OCI-LY3 (cell line): ENCODE measurements around the gene FBXL13.
"Not testable (repeated sequence)": the region's sequence is repeated elsewhere in the genome, so short reads cannot be mapped to it uniquely, and the experiment has no call there.

Source experiments
- H2AFZ ChIP-seq: fragments of 200-600, 300-600 bp; shearing (Covaris generic); 2 replicates; pipeline ENCODE4 v1.6.0; 2014; ENCODE audit warnings: antibody characterized with exemption, low read depth, low read length
- H3K27ac ChIP-seq: fragments of 200-600, 300-600 bp; sonication (generic); 2 replicates; pipeline ENCODE4 v1.5.1; 2014; ENCODE audit warnings: mild to moderate bottlenecking, low read length, moderate library complexity, mixed read lengths
- H3K27me3 ChIP-seq: fragments of 200-600, 300-600 bp; sonication (generic); 2 replicates; pipeline ENCODE4 v1.6.1; 2014; ENCODE audit warnings: low read depth, low read length, mixed read lengths
- H3K36me3 ChIP-seq: fragments of 200-600, 300-600 bp; sonication (generic); replicated peaks from 2 replicates; pipeline ENCODE3; 2014; ENCODE audit warnings: low read depth, low read length, mixed read lengths
- H3K4me1 ChIP-seq: fragments of 300-600, 200-600 bp; sonication (generic); 2 replicates; pipeline ENCODE4 v1.6.1; 2014; ENCODE audit warnings: low read length, mixed read lengths
- H3K4me2 ChIP-seq: fragments of 200-600, 300-600 bp; sonication (generic); 2 replicates; pipeline ENCODE4 v1.6.1; 2014; ENCODE audit warnings: low read length, mixed read lengths
- H3K4me3 ChIP-seq: fragments of 300-600, 200-600 bp; sonication (generic); 2 replicates; pipeline ENCODE4 v1.5.1; 2014; ENCODE audit warnings: antibody characterized with exemption, mild to moderate bottlenecking, low read length, moderate library complexity
- H3K79me2 ChIP-seq: fragments of 300-600, 200-600 bp; shearing (Covaris generic); 2 replicates; pipeline ENCODE4 v1.6.1; 2014; ENCODE audit warnings: mild to moderate bottlenecking, low read length, mixed read lengths
- H3K9ac ChIP-seq: fragments of 300-600, 200-600 bp; shearing (Covaris generic); 2 replicates; pipeline ENCODE4 v1.6.0; 2014; ENCODE audit warnings: mild to moderate bottlenecking, low read length, moderate library complexity
- H3K9me3 ChIP-seq: fragments of 200-600, 300-600 bp; shearing (Covaris generic); 2 replicates; pipeline ENCODE4 v1.6.1; 2014; ENCODE audit warnings: low read length, mixed read lengths; ENCODE audit not compliant: insufficient read depth
- H4K20me1 ChIP-seq: fragments of 200-600, 300-600 bp; sonication (generic); 2 replicates; pipeline ENCODE4 v1.6.1; 2016; ENCODE audit warnings: low read length, mixed read lengths; ENCODE audit not compliant: insufficient read depth
- EZH2phosphoT487 ChIP-seq: fragments of 200-600 bp; shearing (Covaris generic); IDR thresholded peaks from 2 replicates; pipeline ENCODE4 v1.6.1; 2018; ENCODE audit warnings: antibody characterized with exemption, mixed run types, low read depth
- TF ChIP-seq, protein P1 (sequence below): fragments of 200-600, 300-600 bp; sonication (generic); IDR thresholded peaks from 2 replicates; pipeline ENCODE4 v1.5.1; 2014; ENCODE audit warnings: antibody characterized with exemption, low read length, low read depth

The FBXL13 gene

DNA sequence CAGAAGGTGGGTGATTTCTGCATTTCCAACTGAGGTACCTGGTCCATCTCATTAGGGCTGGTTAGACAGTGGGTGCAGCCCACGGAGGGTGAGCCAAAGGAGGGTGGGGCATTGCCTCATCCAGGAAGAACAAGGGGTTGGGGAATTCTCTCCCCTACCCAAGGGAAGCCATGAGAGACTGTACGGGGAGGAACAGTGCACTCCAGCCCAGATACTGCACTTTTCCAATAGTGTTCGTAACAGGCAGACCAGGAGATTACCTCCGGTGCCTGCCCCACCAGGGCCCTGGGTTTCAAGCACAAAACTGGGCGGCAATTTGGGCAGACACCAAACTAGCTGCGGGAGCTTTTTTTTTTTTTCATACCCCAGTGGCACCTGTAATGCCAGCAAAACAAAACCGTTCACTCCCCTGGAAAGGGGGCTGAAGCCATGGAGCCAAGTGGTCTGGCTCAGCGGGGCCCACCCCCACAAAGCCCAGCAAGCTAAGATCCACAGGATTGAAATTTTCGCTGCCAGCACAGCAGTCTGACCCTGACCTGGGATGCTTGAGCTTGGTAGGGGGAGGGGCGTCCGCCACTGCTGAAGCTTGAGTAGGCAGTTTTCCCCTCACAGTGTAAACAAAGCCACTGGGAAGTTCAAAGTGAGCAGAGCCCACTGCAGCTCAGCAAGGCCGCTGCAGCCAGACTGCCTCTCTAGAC lies 31.6 kb upstream of the FBXL13 start:
- Histone ChIP-seq H3K9ac (no peak overlapping the region), H3K36me3 (peaks cover 15% of the 10 kb centered on the region), H3K4me2 (no peak overlapping the region), H2AFZ (no peak overlapping the region), H3K27ac (no peak overlapping the region), H4K20me1 (no peaks in the 10 kb centered on the region), H3K79me2 (no peaks in the 10 kb centered on the region), H3K4me1 (no peaks in the 10 kb centered on the region), H3K4me3 (no peak overlapping the region), H3K9me3 (no peaks in the 10 kb centered on the region), H3K27me3 (no peaks in the 10 kb centered on the region)
- TF ChIP-seq EZH2phosphoT487: no peak
- TF ChIP-seq, protein P1, sequence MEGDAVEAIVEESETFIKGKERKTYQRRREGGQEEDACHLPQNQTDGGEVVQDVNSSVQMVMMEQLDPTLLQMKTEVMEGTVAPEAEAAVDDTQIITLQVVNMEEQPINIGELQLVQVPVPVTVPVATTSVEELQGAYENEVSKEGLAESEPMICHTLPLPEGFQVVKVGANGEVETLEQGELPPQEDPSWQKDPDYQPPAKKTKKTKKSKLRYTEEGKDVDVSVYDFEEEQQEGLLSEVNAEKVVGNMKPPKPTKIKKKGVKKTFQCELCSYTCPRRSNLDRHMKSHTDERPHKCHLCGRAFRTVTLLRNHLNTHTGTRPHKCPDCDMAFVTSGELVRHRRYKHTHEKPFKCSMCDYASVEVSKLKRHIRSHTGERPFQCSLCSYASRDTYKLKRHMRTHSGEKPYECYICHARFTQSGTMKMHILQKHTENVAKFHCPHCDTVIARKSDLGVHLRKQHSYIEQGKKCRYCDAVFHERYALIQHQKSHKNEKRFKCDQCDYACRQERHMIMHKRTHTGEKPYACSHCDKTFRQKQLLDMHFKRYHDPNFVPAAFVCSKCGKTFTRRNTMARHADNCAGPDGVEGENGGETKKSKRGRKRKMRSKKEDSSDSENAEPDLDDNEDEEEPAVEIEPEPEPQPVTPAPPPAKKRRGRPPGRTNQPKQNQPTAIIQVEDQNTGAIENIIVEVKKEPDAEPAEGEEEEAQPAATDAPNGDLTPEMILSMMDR: no peak

- no peak overlapping the region for H3K27ac ChIP-seq
- peaks cover 41% of the 10 kb centered on the region for H3K36me3 ChIP-seq
- H3K9ac ChIP-seq: no peak overlapping the region
Measured at GRCh38 chr7:103101543-103101942, 26.9 kb upstream of the FBXL13 start.

DNA sequence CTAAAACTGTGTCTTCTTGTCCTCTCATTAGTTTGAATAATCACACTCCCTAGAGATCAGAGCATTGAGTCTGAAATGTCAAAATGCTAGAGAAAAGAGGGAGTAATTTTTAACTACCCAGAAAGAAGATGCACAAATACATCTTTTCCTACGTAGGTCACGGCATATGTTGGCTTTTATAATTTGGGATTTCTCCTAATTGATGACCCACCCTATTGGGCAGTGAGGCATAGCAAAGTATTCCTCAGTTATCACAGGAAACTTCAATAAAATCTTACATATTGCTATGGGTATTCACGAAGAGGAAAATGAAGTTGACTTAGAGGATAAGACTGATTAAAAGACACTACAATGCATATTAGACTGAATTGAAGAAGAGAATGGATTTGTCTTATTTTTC lies 25.8 kb upstream of the FBXL13 start:
- Histone ChIP-seq H3K27me3 (no peaks in the 10 kb centered on the region), H3K36me3 (peaks cover 43% of the 10 kb centered on the region)

More at GRCh38 chr7:103101543-103101942, 26.9 kb upstream of the FBXL13 start:
- Histone ChIP-seq H3K4me1 (no peaks in the 10 kb centered on the region), H3K79me2 (no peaks in the 10 kb centered on the region), H2AFZ (no peak overlapping the region), H3K4me2 (no peak overlapping the region), H3K9me3 (no peaks in the 10 kb centered on the region), H3K27me3 (no peaks in the 10 kb centered on the region), H4K20me1 (no peaks in the 10 kb centered on the region), H3K4me3 (no peak overlapping the region)
- TF ChIP-seq, protein P1: no peak
- no peak for TF ChIP-seq EZH2phosphoT487

GRCh38 chr7:103097041-103097440 lies 22.4 kb upstream of the FBXL13 start:
- no peaks in the 10 kb centered on the region for H3K79me2 ChIP-seq
- no peak overlapping the region for H3K27ac ChIP-seq
- no peaks in the 10 kb centered on the region for H3K27me3 ChIP-seq
- no peak overlapping the region for H3K4me3 ChIP-seq
- H2AFZ ChIP-seq: no peak overlapping the region
- H3K36me3 ChIP-seq: peaks cover 40% of the 10 kb centered on the region
- H3K9ac ChIP-seq: no peak overlapping the region
- TF ChIP-seq, protein P1: no peak
- no peak for TF ChIP-seq EZH2phosphoT487
- H4K20me1 ChIP-seq: no peaks in the 10 kb centered on the region
- H3K9me3 ChIP-seq: no peaks in the 10 kb centered on the region
- H3K4me2 ChIP-seq: no peak overlapping the region
- no peaks in the 10 kb centered on the region for H3K4me1 ChIP-seq

More for the DNA sequence above, 25.8 kb upstream of the FBXL13 start:
- H3K9me3 ChIP-seq: no peaks in the 10 kb centered on the region
- no peaks in the 10 kb centered on the region for H4K20me1 ChIP-seq
- no peak overlapping the region for H3K4me3 ChIP-seq
- TF ChIP-seq, protein P1: no peak
- TF ChIP-seq EZH2phosphoT487: no peak
- no peak overlapping the region for H2AFZ ChIP-seq
- H3K27ac ChIP-seq: no peak overlapping the region
- H3K4me1 ChIP-seq: no peaks in the 10 kb centered on the region
- H3K9ac ChIP-seq: no peak overlapping the region
- no peaks in the 10 kb centered on the region for H3K79me2 ChIP-seq
- no peak overlapping the region for H3K4me2 ChIP-seq

- peaks cover 32% of the 10 kb centered on the region for H3K36me3 ChIP-seq
- H4K20me1 ChIP-seq, H3K79me2 ChIP-seq, H2AFZ ChIP-seq, H3K9me3 ChIP-seq, H3K27me3 ChIP-seq, H3K4me2 ChIP-seq, H3K4me1 ChIP-seq, H3K27ac ChIP-seq, H3K4me3 ChIP-seq, H3K9ac ChIP-seq: not testable (repeated sequence)
Measured at GRCh38 chr7:103095558-103095957, 21.0 kb upstream of the FBXL13 start.
